ENCODE measurements around the gene GRAMD2B.

DNA sequence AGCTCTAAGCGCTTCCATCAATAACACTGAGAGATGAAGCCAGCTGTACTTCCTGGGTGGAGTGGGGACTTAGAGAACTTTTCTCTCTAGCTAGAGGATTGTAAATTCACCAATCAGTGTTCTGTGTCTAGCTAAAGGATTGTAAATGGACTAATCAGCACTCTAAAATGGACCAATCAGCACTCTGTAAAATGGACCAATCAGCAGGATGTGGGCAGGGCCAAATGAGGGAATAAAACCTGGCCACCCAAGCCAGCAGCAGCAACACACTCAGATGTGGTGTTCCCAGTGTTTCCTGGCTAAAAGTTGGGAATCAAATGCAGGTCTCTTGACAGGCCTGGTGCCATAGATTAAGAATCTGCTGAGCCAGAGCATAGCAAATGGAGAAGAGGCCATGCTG is 111.3 kb downstream of the GRAMD2B start:
- no peak for TF ChIP-seq EZH2phosphoT487 (IDR thresholded peaks at IDR 0.05; ENCODE audit: borderline replicate concordance)
- no peak for TF ChIP-seq EGR1 (IDR thresholded peaks at IDR 0.05; ENCODE audit: low read depth)
- no peak for TF ChIP-seq POLR2AphosphoS5 (IDR thresholded peaks at IDR 0.05; ENCODE audit: low read depth, low read length)
- no peak for TF ChIP-seq CTCF (IDR thresholded peaks at IDR 0.05 in 2 of 3, conservative IDR thresholded peaks at IDR 0.05 in 1 of 3; ENCODE audit: borderline replicate concordance in 1 of 3, insufficient read depth in 1 of 3, low read depth in 2 of 3, low read length in 2 of 3)
- TF ChIP-seq CEBPB (IDR thresholded peaks at IDR 0.05; ENCODE audit: low read depth) = no peak
- no peak for TF ChIP-seq ZFX (IDR thresholded peaks at IDR 0.05)
- TF ChIP-seq ZNF274 (IDR thresholded peaks at IDR 0.05; ENCODE audit: low read depth, low read length) = no peak
